ENCODE results near the gene VENTX.

The VENTX gene

DNA sequence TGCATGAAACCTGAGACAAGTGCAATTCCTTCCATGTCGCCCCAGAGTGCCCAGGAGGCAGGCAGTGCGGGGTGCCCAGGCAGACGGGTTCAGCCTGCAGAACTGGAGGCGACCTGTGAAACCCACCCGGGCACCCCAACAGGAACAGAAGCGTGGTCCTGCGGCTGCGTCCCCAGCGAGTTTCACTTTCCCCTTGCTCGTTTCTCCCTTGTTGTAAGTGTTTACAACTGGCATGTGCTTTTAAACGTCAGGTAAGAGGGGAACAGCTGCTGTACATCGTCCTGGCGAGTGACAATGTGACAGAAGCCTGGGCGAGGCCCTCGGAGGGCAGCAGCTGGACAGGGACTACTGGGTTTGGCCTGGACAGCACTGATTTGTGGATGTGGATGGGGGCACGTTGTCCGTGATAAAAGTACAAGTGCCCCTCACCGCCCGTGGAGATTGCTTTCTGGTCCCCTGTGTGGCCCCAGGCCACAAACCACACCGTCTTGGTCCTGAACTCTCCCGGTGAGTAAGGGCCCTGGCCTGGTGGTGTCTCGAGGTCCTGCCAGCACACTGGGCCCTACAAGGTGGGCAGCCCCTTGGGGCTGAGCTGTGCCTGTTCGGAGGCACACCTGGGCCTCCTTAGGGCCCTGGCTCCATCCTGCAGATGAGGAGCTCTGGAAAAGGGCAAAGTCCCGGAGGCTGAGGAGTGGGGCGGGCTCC, 4.0 kb downstream of the VENTX start:
- TF ChIP-seq EZH2phosphoT487 (IDR thresholded peaks at IDR 0.05; ENCODE audit: borderline replicate concordance) = no peak
- TF ChIP-seq, protein P1, sequence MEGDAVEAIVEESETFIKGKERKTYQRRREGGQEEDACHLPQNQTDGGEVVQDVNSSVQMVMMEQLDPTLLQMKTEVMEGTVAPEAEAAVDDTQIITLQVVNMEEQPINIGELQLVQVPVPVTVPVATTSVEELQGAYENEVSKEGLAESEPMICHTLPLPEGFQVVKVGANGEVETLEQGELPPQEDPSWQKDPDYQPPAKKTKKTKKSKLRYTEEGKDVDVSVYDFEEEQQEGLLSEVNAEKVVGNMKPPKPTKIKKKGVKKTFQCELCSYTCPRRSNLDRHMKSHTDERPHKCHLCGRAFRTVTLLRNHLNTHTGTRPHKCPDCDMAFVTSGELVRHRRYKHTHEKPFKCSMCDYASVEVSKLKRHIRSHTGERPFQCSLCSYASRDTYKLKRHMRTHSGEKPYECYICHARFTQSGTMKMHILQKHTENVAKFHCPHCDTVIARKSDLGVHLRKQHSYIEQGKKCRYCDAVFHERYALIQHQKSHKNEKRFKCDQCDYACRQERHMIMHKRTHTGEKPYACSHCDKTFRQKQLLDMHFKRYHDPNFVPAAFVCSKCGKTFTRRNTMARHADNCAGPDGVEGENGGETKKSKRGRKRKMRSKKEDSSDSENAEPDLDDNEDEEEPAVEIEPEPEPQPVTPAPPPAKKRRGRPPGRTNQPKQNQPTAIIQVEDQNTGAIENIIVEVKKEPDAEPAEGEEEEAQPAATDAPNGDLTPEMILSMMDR (conservative IDR thresholded peaks at IDR 0.05; ENCODE audit: low read length) = no peak
- Histone ChIP-seq H3K9ac (ENCODE audit: low read depth, low read length, poor library complexity, severe bottlenecking) (no peak overlapping the region), H3K79me2 (ENCODE audit: insufficient read depth, low read length) (no peaks in the 10 kb centered on the region), H3K36me3 (ENCODE audit: insufficient read depth, low read length) (no peaks in the 10 kb centered on the region), H4K20me1 (ENCODE audit: insufficient read depth, low read length, poor library complexity, severe bottlenecking) (no peaks in the 10 kb centered on the region), H3K4me3 (ENCODE audit: low read length, poor library complexity, severe bottlenecking) (no peak overlapping the region), H3K4me2 (ENCODE audit: low read depth, low read length, poor library complexity, severe bottlenecking) (no peak overlapping the region), H3K27me3 (ENCODE audit: insufficient read depth, low read length, poor library complexity, severe bottlenecking) (no peaks in the 10 kb centered on the region), H3F3A (ENCODE audit: low read depth) (no peaks in the 10 kb centered on the region), H3K9me2 (replicated peaks; ENCODE audit: low read depth, low read length) (no peaks in the 10 kb centered on the region), H2AFZ (ENCODE audit: low read length) (no peak overlapping the region), H3K4me1 (ENCODE audit: insufficient read depth, low read length, poor library complexity, severe bottlenecking) (no peaks in the 10 kb centered on the region), H3K9me3 (ENCODE audit: insufficient read depth, low read depth, low read length) (no peaks in the 10 kb centered on the region; the same call in 1 of the 2 replicates)

DNA sequence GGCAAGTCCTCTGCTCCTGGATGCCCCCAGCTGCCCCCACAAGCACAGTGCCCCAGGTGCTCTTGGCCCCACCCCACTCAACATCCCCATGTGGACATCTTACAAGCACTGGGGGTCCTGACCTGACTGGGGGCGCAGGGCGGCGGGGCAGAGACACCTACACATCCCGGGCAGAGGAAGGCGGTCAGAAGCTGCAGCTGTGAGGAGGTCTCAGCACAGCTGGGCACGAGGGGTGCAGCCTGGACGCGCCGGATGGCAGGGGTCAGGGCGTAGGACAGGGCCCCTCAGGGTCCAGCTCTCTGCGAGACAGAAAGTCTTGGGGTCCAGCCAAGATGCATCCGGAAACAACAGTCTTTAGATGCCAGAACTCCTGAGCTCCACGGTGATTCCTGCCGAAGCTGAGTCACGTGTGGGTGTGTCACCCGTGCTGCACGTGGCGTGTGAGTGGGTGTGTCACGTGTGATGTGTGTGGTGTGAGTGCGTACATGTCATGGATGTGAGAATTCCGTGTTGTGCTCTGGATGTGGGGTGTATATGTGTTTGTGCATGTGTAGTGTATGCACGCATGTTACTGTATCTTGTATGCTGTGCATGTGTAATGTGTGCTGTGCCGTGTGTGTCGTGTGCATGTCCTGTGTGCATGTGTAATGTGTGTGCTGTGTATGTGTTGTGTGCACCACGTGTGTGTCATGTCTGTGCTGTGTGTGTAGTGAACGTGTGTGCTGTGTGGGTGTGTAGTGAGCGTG, 5.1 kb downstream of the VENTX start:
- Histone ChIP-seq H3K4me1 (ENCODE audit: insufficient read depth, low read length, poor library complexity, severe bottlenecking) (peaks cover 4% of the 10 kb centered on the region), H3K4me2 (ENCODE audit: low read depth, low read length, poor library complexity, severe bottlenecking) (no peak overlapping the region), H3F3A (ENCODE audit: low read depth) (no peaks in the 10 kb centered on the region), H3K9me2 (replicated peaks; ENCODE audit: low read depth, low read length) (no peaks in the 10 kb centered on the region), H3K36me3 (ENCODE audit: insufficient read depth, low read length) (no peaks in the 10 kb centered on the region), H3K9me3 (ENCODE audit: insufficient read depth, low read depth, low read length) (no peaks in the 10 kb centered on the region; the same call in 1 of the 2 replicates), H2AFZ (ENCODE audit: low read length) (no peak overlapping the region), H3K4me3 (ENCODE audit: low read length, poor library complexity, severe bottlenecking) (no peak overlapping the region), H3K9ac (ENCODE audit: low read depth, low read length, poor library complexity, severe bottlenecking) (no peak overlapping the region), H4K20me1 (ENCODE audit: insufficient read depth, low read length, poor library complexity, severe bottlenecking) (no peaks in the 10 kb centered on the region), H3K79me2 (ENCODE audit: insufficient read depth, low read length) (no peaks in the 10 kb centered on the region), H3K27me3 (ENCODE audit: insufficient read depth, low read length, poor library complexity, severe bottlenecking) (no peaks in the 10 kb centered on the region)
- no peak for TF ChIP-seq EZH2phosphoT487 (IDR thresholded peaks at IDR 0.05; ENCODE audit: borderline replicate concordance)
- TF ChIP-seq, protein P1 (conservative IDR thresholded peaks at IDR 0.05; ENCODE audit: low read length) = no peak

DNA sequence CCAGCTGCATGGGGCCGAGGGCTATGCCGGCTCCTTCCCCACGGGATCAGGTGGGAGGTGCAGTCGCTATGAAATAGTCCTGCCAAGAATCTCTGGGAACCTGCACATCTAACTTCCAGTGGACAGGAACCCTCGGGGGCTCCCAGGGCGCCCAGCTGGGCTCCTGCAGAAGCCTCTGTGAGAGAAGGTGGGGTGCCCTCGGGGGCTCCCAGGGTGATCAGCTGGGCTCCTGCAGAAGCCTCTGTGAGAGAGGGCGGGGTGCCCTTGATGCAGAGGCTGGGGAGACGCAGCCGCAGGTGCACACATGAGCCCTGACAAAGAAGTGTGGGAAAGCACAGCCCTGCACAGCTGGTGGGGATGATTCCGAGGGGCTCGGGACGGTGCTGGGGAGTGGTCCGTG, 5.9 kb downstream of the VENTX start:
- Histone ChIP-seq H3K36me3 (ENCODE audit: insufficient read depth, low read length) (no peaks in the 10 kb centered on the region), H3K4me2 (ENCODE audit: low read depth, low read length, poor library complexity, severe bottlenecking) (no peak overlapping the region), H3K79me2 (ENCODE audit: insufficient read depth, low read length) (no peaks in the 10 kb centered on the region), H3F3A (ENCODE audit: low read depth) (no peaks in the 10 kb centered on the region), H3K27me3 (ENCODE audit: insufficient read depth, low read length, poor library complexity, severe bottlenecking) (no peaks in the 10 kb centered on the region), H3K9ac (ENCODE audit: low read depth, low read length, poor library complexity, severe bottlenecking) (no peak overlapping the region), H4K20me1 (ENCODE audit: insufficient read depth, low read length, poor library complexity, severe bottlenecking) (no peaks in the 10 kb centered on the region), H3K4me1 (ENCODE audit: insufficient read depth, low read length, poor library complexity, severe bottlenecking) (peaks cover 4% of the 10 kb centered on the region), H2AFZ (ENCODE audit: low read length) (no peak overlapping the region), H3K9me2 (replicated peaks; ENCODE audit: low read depth, low read length) (no peaks in the 10 kb centered on the region), H3K9me3 (ENCODE audit: insufficient read depth, low read depth, low read length) (no peaks in the 10 kb centered on the region; the same call in 1 of the 2 replicates), H3K4me3 (ENCODE audit: low read length, poor library complexity, severe bottlenecking) (no peak overlapping the region)
- TF ChIP-seq, protein P1 (conservative IDR thresholded peaks at IDR 0.05; ENCODE audit: low read length) = no peak
- TF ChIP-seq EZH2phosphoT487 (IDR thresholded peaks at IDR 0.05; ENCODE audit: borderline replicate concordance) = no peak

Data from Loucy (cell line).